ENCODE measurements around the gene RAB9A.
"Not testable (repeated sequence)": the region's sequence is repeated elsewhere in the genome, so short reads cannot be mapped to it uniquely, and the experiment has no call there.

RAB9A gene

GRCh38 chrX:13719192-13719856 is 30.4 kb downstream of the RAB9A start:
- H3K4me3 ChIP-seq (ENCODE audit: low read length, poor library complexity, severe bottlenecking) = no peak overlapping the region
- no peaks in the 10 kb centered on the region for H3K27me3 ChIP-seq (ENCODE audit: insufficient read depth, low read length, poor library complexity, severe bottlenecking)
- no peaks in the 10 kb centered on the region; the same call in 1 of the 2 replicates for H3F3A ChIP-seq (ENCODE audit: low read depth)
- peaks cover 54% of the 10 kb centered on the region for H3K79me2 ChIP-seq (ENCODE audit: insufficient read depth, low read length)
- H3K9me3 ChIP-seq (ENCODE audit: insufficient read depth, low read depth, low read length) = no peaks in the 10 kb centered on the region
- H4K20me1 ChIP-seq (ENCODE audit: insufficient read depth, low read length, poor library complexity, severe bottlenecking) = peaks cover 2% of the 10 kb centered on the region
- H3K9me2 ChIP-seq (replicated peaks; ENCODE audit: low read depth, low read length) = no peaks in the 10 kb centered on the region
- peak overlapping the region; percentile 20 for H3K4me2 ChIP-seq (ENCODE audit: low read depth, low read length, poor library complexity, severe bottlenecking)
- TF ChIP-seq EZH2phosphoT487 (IDR thresholded peaks at IDR 0.05; ENCODE audit: borderline replicate concordance) = no peak
- no peak overlapping the region for H3K9ac ChIP-seq (ENCODE audit: low read depth, low read length, poor library complexity, severe bottlenecking)
- H3K36me3 ChIP-seq (ENCODE audit: insufficient read depth, low read length) = peaks cover 56% of the 10 kb centered on the region; the same call in 1 of the 2 replicates
- H3K4me1 ChIP-seq (ENCODE audit: insufficient read depth, low read length, poor library complexity, severe bottlenecking) = peaks cover 18% of the 10 kb centered on the region
- H2AFZ ChIP-seq (ENCODE audit: low read length) = no peak overlapping the region

DNA sequence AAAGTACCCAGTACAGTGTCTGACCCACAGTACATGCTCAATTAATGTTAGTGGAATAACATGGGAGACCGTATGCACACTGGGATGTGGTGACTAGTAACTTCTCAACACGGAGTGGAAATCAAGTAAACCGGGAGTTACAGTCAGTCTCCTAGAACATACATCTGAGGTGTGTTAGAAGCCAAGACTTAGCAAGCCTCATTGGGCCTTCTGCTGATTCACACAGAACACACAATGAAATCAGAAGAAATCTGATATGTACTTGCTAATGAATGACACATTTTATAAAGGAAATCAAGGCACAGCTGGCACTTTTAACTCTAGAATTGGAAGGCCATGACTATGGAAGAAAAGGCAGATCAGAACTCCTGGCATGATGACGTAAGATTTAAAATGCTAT is 32.4 kb downstream of the RAB9A start:
- H3K79me2 ChIP-seq (ENCODE audit: insufficient read depth, low read length) = peaks cover 65% of the 10 kb centered on the region
- H3F3A ChIP-seq (ENCODE audit: low read depth) = no peaks in the 10 kb centered on the region; the same call in 1 of the 2 replicates
- no peak overlapping the region for H2AFZ ChIP-seq (ENCODE audit: low read length)
- peaks cover 2% of the 10 kb centered on the region for H4K20me1 ChIP-seq (ENCODE audit: insufficient read depth, low read length, poor library complexity, severe bottlenecking)
- peaks cover 39% of the 10 kb centered on the region; the same call in 1 of the 2 replicates for H3K36me3 ChIP-seq (ENCODE audit: insufficient read depth, low read length)
- TF ChIP-seq EZH2phosphoT487 (IDR thresholded peaks at IDR 0.05; ENCODE audit: borderline replicate concordance) = no peak
- no peaks in the 10 kb centered on the region for H3K9me3 ChIP-seq (ENCODE audit: insufficient read depth, low read depth, low read length)
- H3K4me2 ChIP-seq (ENCODE audit: low read depth, low read length, poor library complexity, severe bottlenecking) = peak overlapping the region; percentile 27
- no peak overlapping the region for H3K9ac ChIP-seq (ENCODE audit: low read depth, low read length, poor library complexity, severe bottlenecking)
- no peaks in the 10 kb centered on the region for H3K9me2 ChIP-seq (replicated peaks; ENCODE audit: low read depth, low read length)
- H3K4me3 ChIP-seq (ENCODE audit: low read length, poor library complexity, severe bottlenecking) = no peak overlapping the region
- no peaks in the 10 kb centered on the region for H3K27me3 ChIP-seq (ENCODE audit: insufficient read depth, low read length, poor library complexity, severe bottlenecking)
- peaks cover 18% of the 10 kb centered on the region for H3K4me1 ChIP-seq (ENCODE audit: insufficient read depth, low read length, poor library complexity, severe bottlenecking)

DNA sequence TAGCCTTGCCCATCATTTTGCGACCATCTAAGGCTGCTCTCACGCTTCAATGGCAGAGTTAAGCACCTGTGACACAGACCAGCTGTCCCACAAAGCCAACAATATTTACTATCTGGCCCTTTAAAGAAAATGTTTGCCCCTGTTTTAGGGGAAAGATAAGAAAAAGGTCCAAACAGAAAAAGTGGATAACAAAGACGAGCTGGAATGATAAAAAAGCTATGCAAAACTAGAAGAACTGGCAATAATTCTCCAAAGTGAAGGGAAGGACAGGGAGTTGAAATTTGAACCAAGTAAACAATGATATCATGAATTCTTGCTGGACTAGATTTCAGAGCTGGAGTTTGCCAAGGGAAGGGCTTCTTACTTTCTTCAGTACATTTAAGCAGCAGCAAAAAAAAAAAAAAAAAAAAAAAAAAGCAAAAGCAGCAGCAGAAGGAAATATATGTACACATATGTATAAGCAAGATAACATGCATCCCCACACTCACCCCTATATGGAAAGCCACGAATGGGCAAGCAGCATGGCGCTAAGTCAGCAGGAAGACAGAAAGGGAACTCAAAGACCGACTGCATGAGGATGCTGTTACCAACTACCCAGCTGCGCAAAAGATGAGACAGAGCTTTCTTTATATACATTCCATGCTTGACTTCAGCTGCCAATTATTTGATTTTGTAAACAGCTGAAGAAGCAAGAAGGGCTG is 33.0 kb downstream of the RAB9A start:
- Histone ChIP-seq H3K9me3 (ENCODE audit: insufficient read depth, low read depth, low read length) (no peaks in the 10 kb centered on the region), H3K4me2 (ENCODE audit: low read depth, low read length, poor library complexity, severe bottlenecking) (peak overlapping the region; percentile 54), H3K36me3 (ENCODE audit: insufficient read depth, low read length) (peaks cover 36% of the 10 kb centered on the region; the same call in 1 of the 2 replicates), H3K9ac (ENCODE audit: low read depth, low read length, poor library complexity, severe bottlenecking) (no peak overlapping the region), H3K9me2 (replicated peaks; ENCODE audit: low read depth, low read length) (no peaks in the 10 kb centered on the region), H3K4me3 (ENCODE audit: low read length, poor library complexity, severe bottlenecking) (peak overlapping the region; percentile 9), H4K20me1 (ENCODE audit: insufficient read depth, low read length, poor library complexity, severe bottlenecking) (peaks cover 2% of the 10 kb centered on the region), H3F3A (ENCODE audit: low read depth) (no peaks in the 10 kb centered on the region; the same call in 1 of the 2 replicates), H3K4me1 (ENCODE audit: insufficient read depth, low read length, poor library complexity, severe bottlenecking) (peaks cover 18% of the 10 kb centered on the region), H3K79me2 (ENCODE audit: insufficient read depth, low read length) (peaks cover 67% of the 10 kb centered on the region), H2AFZ (ENCODE audit: low read length) (no peak overlapping the region), H3K27me3 (ENCODE audit: insufficient read depth, low read length, poor library complexity, severe bottlenecking) (no peaks in the 10 kb centered on the region)
- TF ChIP-seq EZH2phosphoT487 (IDR thresholded peaks at IDR 0.05; ENCODE audit: borderline replicate concordance) = no peak
- TF ChIP-seq, protein P1, sequence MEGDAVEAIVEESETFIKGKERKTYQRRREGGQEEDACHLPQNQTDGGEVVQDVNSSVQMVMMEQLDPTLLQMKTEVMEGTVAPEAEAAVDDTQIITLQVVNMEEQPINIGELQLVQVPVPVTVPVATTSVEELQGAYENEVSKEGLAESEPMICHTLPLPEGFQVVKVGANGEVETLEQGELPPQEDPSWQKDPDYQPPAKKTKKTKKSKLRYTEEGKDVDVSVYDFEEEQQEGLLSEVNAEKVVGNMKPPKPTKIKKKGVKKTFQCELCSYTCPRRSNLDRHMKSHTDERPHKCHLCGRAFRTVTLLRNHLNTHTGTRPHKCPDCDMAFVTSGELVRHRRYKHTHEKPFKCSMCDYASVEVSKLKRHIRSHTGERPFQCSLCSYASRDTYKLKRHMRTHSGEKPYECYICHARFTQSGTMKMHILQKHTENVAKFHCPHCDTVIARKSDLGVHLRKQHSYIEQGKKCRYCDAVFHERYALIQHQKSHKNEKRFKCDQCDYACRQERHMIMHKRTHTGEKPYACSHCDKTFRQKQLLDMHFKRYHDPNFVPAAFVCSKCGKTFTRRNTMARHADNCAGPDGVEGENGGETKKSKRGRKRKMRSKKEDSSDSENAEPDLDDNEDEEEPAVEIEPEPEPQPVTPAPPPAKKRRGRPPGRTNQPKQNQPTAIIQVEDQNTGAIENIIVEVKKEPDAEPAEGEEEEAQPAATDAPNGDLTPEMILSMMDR (conservative IDR thresholded peaks at IDR 0.05; ENCODE audit: low read length) = no peak

- H3K9ac ChIP-seq (ENCODE audit: low read depth, low read length, poor library complexity, severe bottlenecking); H3F3A ChIP-seq (ENCODE audit: low read depth); H3K9me3 ChIP-seq (ENCODE audit: insufficient read depth, low read depth, low read length); H3K4me3 ChIP-seq (ENCODE audit: low read length, poor library complexity, severe bottlenecking); H2AFZ ChIP-seq (ENCODE audit: low read length); H3K4me2 ChIP-seq (ENCODE audit: low read depth, low read length, poor library complexity, severe bottlenecking); H4K20me1 ChIP-seq (ENCODE audit: insufficient read depth, low read length, poor library complexity, severe bottlenecking); H3K9me2 ChIP-seq (replicated peaks; ENCODE audit: low read depth, low read length); H3K27me3 ChIP-seq (ENCODE audit: insufficient read depth, low read length, poor library complexity, severe bottlenecking): not testable (repeated sequence)
- H3K4me1 ChIP-seq (ENCODE audit: insufficient read depth, low read length, poor library complexity, severe bottlenecking) = peaks cover 11% of the 10 kb centered on the region
- peaks cover 14% of the 10 kb centered on the region; the same call in 1 of the 2 replicates for H3K36me3 ChIP-seq (ENCODE audit: insufficient read depth, low read length)
- peaks cover 66% of the 10 kb centered on the region for H3K79me2 ChIP-seq (ENCODE audit: insufficient read depth, low read length)
These were observed 36.0 kb downstream of the RAB9A start for GRCh38 chrX:13724878-13725277.

DNA sequence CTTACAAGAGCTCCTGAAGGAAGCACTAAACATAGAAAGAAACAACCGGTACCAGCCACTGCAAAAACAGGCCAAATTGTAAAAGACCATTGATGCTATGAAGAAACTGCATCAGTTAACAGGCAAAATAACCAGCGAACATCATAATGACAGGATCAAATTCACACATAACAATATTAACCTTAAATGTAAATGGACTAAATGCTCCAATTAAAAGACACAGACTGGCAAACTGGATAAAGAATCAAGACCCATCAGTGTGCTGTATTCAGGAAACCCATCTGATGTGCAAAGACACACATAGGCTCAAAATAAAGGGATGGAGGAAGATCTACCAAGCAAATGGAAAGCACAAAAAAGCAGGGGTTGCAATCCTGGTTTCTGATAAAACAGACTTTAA is 37.7 kb downstream of the RAB9A start:
- H3K9ac ChIP-seq (ENCODE audit: low read depth, low read length, poor library complexity, severe bottlenecking); H3K4me3 ChIP-seq (ENCODE audit: low read length, poor library complexity, severe bottlenecking); H3K27me3 ChIP-seq (ENCODE audit: insufficient read depth, low read length, poor library complexity, severe bottlenecking); H3K9me2 ChIP-seq (replicated peaks; ENCODE audit: low read depth, low read length); H2AFZ ChIP-seq (ENCODE audit: low read length); H3K36me3 ChIP-seq (ENCODE audit: insufficient read depth, low read length); H3K4me2 ChIP-seq (ENCODE audit: low read depth, low read length, poor library complexity, severe bottlenecking); H3F3A ChIP-seq (ENCODE audit: low read depth); H3K4me1 ChIP-seq (ENCODE audit: insufficient read depth, low read length, poor library complexity, severe bottlenecking); H4K20me1 ChIP-seq (ENCODE audit: insufficient read depth, low read length, poor library complexity, severe bottlenecking); H3K9me3 ChIP-seq (ENCODE audit: insufficient read depth, low read depth, low read length): not testable (repeated sequence)
- H3K79me2 ChIP-seq (ENCODE audit: insufficient read depth, low read length) = peaks cover 57% of the 10 kb centered on the region

DNA sequence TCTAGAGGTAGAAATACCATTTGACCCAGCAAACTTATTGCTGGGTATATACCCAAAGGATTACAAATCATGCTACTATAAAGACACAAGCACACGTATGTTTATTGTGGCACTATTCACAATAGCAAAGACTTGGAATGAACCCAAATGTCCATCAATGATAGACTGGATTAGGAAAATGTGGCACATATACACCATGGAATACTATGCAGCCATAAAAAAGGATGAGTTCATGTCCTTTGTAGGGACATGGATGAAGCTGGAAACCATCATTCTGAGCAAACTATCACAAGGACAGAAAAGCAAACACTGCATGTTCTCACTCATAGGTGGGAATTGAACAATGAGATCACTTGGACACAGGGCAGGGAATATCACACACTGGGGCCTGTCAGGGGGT is 41.6 kb downstream of the RAB9A start:
- not testable (repeated sequence) for H3K4me3 ChIP-seq (ENCODE audit: low read length, poor library complexity, severe bottlenecking); H3F3A ChIP-seq (ENCODE audit: low read depth); H3K9ac ChIP-seq (ENCODE audit: low read depth, low read length, poor library complexity, severe bottlenecking); H3K4me1 ChIP-seq (ENCODE audit: insufficient read depth, low read length, poor library complexity, severe bottlenecking); H4K20me1 ChIP-seq (ENCODE audit: insufficient read depth, low read length, poor library complexity, severe bottlenecking); H3K9me2 ChIP-seq (replicated peaks; ENCODE audit: low read depth, low read length); H3K4me2 ChIP-seq (ENCODE audit: low read depth, low read length, poor library complexity, severe bottlenecking); H2AFZ ChIP-seq (ENCODE audit: low read length); H3K36me3 ChIP-seq (ENCODE audit: insufficient read depth, low read length); H3K27me3 ChIP-seq (ENCODE audit: insufficient read depth, low read length, poor library complexity, severe bottlenecking); H3K9me3 ChIP-seq (ENCODE audit: insufficient read depth, low read depth, low read length)
- peaks cover 54% of the 10 kb centered on the region for H3K79me2 ChIP-seq (ENCODE audit: insufficient read depth, low read length)

All from Loucy (cell line).